Lung (tissue), 12 donors: ENCODE results near the gene ZBTB42. TPM values are rescaled to one million over a fixed set of nuclear protein-coding genes. Genes with fewer than 3 reads are reported as not detected.

Experiments used
- ATAC-seq: fragments of 200-7000 bp; cut with Tn5 transposase; one replicate; pipeline ENCODE4 v1.9.1; 2020; ENCODE audit warnings: moderate number of reproducible peaks; ENCODE audit not compliant: insufficient read depth, low FRiP score
- DNase-seq, 3 donors: peaks; one replicate each; pipeline ENCODE4 v3.0.0-alpha.2; 2013 to 2017
- H3K27ac ChIP-seq, 2 donors: one replicate each; pipeline ENCODE4 v1.5.1; 2013; ENCODE audit warnings: mild to moderate bottlenecking in 2 of 2, moderate library complexity in 2 of 2, control low read depth in 1 of 2, inconsistent platforms in 1 of 2, low read depth in 1 of 2, low read length in 1 of 2
- H3K27me3 ChIP-seq, 3 donors: one replicate each; pipeline ENCODE4 v1.5.1; 2013; ENCODE audit warnings: low read length in 2 of 3; ENCODE audit not compliant: control insufficient read depth in 3 of 3, insufficient read depth in 3 of 3
- H3K36me3 ChIP-seq, 4 donors: one replicate each; pipeline ENCODE4 v1.5.1; 2013; ENCODE audit warnings: low read length in 4 of 4, mild to moderate bottlenecking in 1 of 4, moderate library complexity in 1 of 4; ENCODE audit not compliant: control insufficient read depth in 4 of 4, insufficient read depth in 4 of 4
- H3K4me1 ChIP-seq, 5 donors: one replicate each; pipeline ENCODE4 v1.5.1; 2013; ENCODE audit warnings: low read length in 5 of 5, mild to moderate bottlenecking in 2 of 5, moderate library complexity in 1 of 5; ENCODE audit not compliant: control insufficient read depth in 5 of 5, insufficient read depth in 5 of 5
- H3K4me3 ChIP-seq: one replicate; pipeline ENCODE4 v1.5.1; 2013; ENCODE audit warnings: mild to moderate bottlenecking, control low read depth, moderate library complexity
- H3K9ac ChIP-seq, 2 donors: one replicate each; pipeline ENCODE4 v1.5.1; 2013; ENCODE audit warnings: low read length in 2 of 2, control low read depth in 1 of 2; ENCODE audit not compliant: insufficient read depth in 1 of 2
- H3K9me3 ChIP-seq, 4 donors: one replicate each; pipeline ENCODE4 v1.5.1; 2013; ENCODE audit warnings: low read length in 3 of 4, mild to moderate bottlenecking in 1 of 4, moderate library complexity in 1 of 4; ENCODE audit not compliant: control insufficient read depth in 4 of 4, insufficient read depth in 3 of 4
- CTCF ChIP-seq: IDR thresholded peaks from 2 replicates; pipeline ENCODE4 v1.5.1; 2012; ENCODE audit warnings: mild to moderate bottlenecking; ENCODE audit errors: control extremely low read depth, extremely low read depth
- WGBS, 2 donors: extraction: QIAGEN DNeasy Blood & Tissue Kit; methylation state at CpG; one replicate each; pipeline ENCODE4 v1.1.7; 2013; 5-methylcytosine and 5-hydroxymethylcytosine counted together
- polyA plus RNA-seq, 2 donors: library from polyadenylated mRNA; stranded (reverse); fragments of 200-250 nt; gene quantifications; one replicate each; pipeline ENCODE4 v1.2.1, GENCODE V29; 2013
- total RNA-seq, 2 donors: library from RNA; depleted of rRNA in 1 of 2; stranded (reverse); fragments of >200 nt in 1 of 2; gene quantifications; one replicate each; pipeline ENCODE4 v1.2.1, GENCODE V29; 2014 to 2021
- donor health status: control.
- donor health status: control.
- donor health status: Bipolar disorder and iron deficiency.
- donor health status: healthy.
- donor health status: DM: yes; HTN: yes; CAD: no.

ZBTB42 gene
- total and polyA plus RNA-seq, 4 donors, result 10.2 to 18.6 (median 11.7) TPM

- no peak overlapping the region for H3K27ac ChIP-seq
- no peak overlapping the region for H3K9ac ChIP-seq
- no peaks in the 10 kb centered on the region for H3K9me3 ChIP-seq
- no peak for ATAC-seq
- no peak for DNase-seq
- H3K4me1 ChIP-seq, result peaks cover 0 to 33% (median 26%) of the 10 kb centered on the region in 5 donors
- H3K4me3 ChIP-seq, result no peak overlapping the region
- no peak for TF ChIP-seq CTCF
- H3K27me3 ChIP-seq, result no peaks in the 10 kb centered on the region
- WGBS, 2 donors, result 85 to 88% methylated on average over 9 of the region's 9 CpGs
- H3K36me3 ChIP-seq, result peaks cover 0 to 55% (median 1%) of the 10 kb centered on the region in 4 donors
These were observed 16.7 kb upstream of the ZBTB42 start for GRCh38 chr14:104784218-104784568.

- H3K27ac ChIP-seq, result peak overlapping the region in 1 of 2 donors; percentile 34
- H3K4me3 ChIP-seq, result no peak overlapping the region
- peaks cover 0 to 33% (median 26%) of the 10 kb centered on the region in 5 donors for H3K4me1 ChIP-seq
- ATAC-seq, result no peak
- 52 to 67% methylated on average over 36 of the region's 36 CpGs for WGBS, 2 donors
- no peak overlapping the region for H3K9ac ChIP-seq
- H3K36me3 ChIP-seq, result peaks cover 0 to 53% (median 1%) of the 10 kb centered on the region in 4 donors
- DNase-seq, result peak; percentile 52 to 83 (median 73)
- H3K9me3 ChIP-seq, result no peaks in the 10 kb centered on the region
- TF ChIP-seq CTCF, result no peak
- H3K27me3 ChIP-seq, result no peaks in the 10 kb centered on the region
These were observed 15.8 kb upstream of the ZBTB42 start for GRCh38 chr14:104784846-104785707.

GRCh38 chr14:104785708-104786080 is 15.2 kb upstream of the ZBTB42 start:
- H3K27me3 ChIP-seq, result no peaks in the 10 kb centered on the region
- 78% methylated on average over 12 to 13 of the region's 13 CpGs for WGBS, 2 donors
- DNase-seq (no peak), ATAC-seq (no peak)
- peaks cover 0 to 53% (median 3%) of the 10 kb centered on the region in 4 donors for H3K36me3 ChIP-seq
- H3K9ac ChIP-seq, result no peak overlapping the region
- H3K9me3 ChIP-seq, result no peaks in the 10 kb centered on the region
- TF ChIP-seq CTCF, result no peak
- H3K27ac ChIP-seq, result peak overlapping the region in 1 of 2 donors; percentile 5
- H3K4me1 ChIP-seq, result peaks cover 0 to 33% (median 26%) of the 10 kb centered on the region in 5 donors
- no peak overlapping the region for H3K4me3 ChIP-seq
